GM21360 (cell line): ENCODE measurements around the gene NOS2.

Experiments
- ATAC-seq: cut with Tn5 transposase; IDR thresholded peaks from one replicate; pipeline ENCODE4 v1.9.1; 2021; ENCODE audit warnings: mild to moderate bottlenecking, moderate library complexity; ENCODE audit not compliant: unreplicated experiment

Gene NOS2

GRCh38 chr17:27819145-27819544 is 18.8 kb upstream of the NOS2 start:
- ATAC-seq, result no peak

GRCh38 chr17:27818401-27819105 is 18.2 kb upstream of the NOS2 start:
- ATAC-seq, result no peak

GRCh38 chr17:27817731-27818130 is 17.4 kb upstream of the NOS2 start:
- ATAC-seq, result no peak

GRCh38 chr17:27816946-27817345 is 16.6 kb upstream of the NOS2 start:
- ATAC-seq, result no peak

- no peak for ATAC-seq
Measured at GRCh38 chr17:27811961-27812360, 11.6 kb upstream of the NOS2 start.

GRCh38 chr17:27810902-27811557 is 10.7 kb upstream of the NOS2 start:
- no peak for ATAC-seq

- no peak for ATAC-seq
Measured at GRCh38 chr17:27810211-27810901, 10.0 kb upstream of the NOS2 start.

GRCh38 chr17:27809555-27809954 is 9.2 kb upstream of the NOS2 start:
- no peak for ATAC-seq

GRCh38 chr17:27808628-27809027 is 8.3 kb upstream of the NOS2 start:
- ATAC-seq, result no peak

GRCh38 chr17:27807567-27808470 is 7.5 kb upstream of the NOS2 start:
- peak; percentile 67 for ATAC-seq

GRCh38 chr17:27805520-27806146 is 5.3 kb upstream of the NOS2 start:
- ATAC-seq, result no peak

GRCh38 chr17:27804113-27804512 is 3.8 kb upstream of the NOS2 start:
- no peak for ATAC-seq

GRCh38 chr17:27802962-27803680 is 2.8 kb upstream of the NOS2 start:
- ATAC-seq, result no peak

GRCh38 chr17:27802033-27802432 is 1.7 kb upstream of the NOS2 start:
- no peak for ATAC-seq

GRCh38 chr17:27798376-27798775 is 2.0 kb downstream of the NOS2 start:
- no peak for ATAC-seq

GRCh38 chr17:27797390-27798091 is 2.8 kb downstream of the NOS2 start:
- ATAC-seq, result no peak

GRCh38 chr17:27793906-27794569 is 6.3 kb downstream of the NOS2 start:
- no peak for ATAC-seq

GRCh38 chr17:27793168-27793905 is 7.0 kb downstream of the NOS2 start:
- ATAC-seq, result no peak
